Fibroblast of the aortic adventitia (primary cell): ENCODE data around the gene RNH1. TPM values are rescaled to one million over a fixed set of nuclear protein-coding genes. Genes with fewer than 3 reads are reported as not detected.
A peak's percentile ranks its signal among the peaks of the same experiment; 100 is the strongest.

ENCODE experiments used
- DNase-seq: peaks from one replicate; pipeline ENCODE4 v3.0.0-alpha.2; 2010; ENCODE audit warnings: low read depth
- H3K4me3 ChIP-seq: 2 replicates; pipeline ENCODE4 v1.5.1; 2011; ENCODE audit warnings: low read depth, mild to moderate bottlenecking, control low read depth, low read length, moderate library complexity
- CTCF ChIP-seq: IDR thresholded peaks from 2 replicates; pipeline ENCODE4 v1.5.1; 2011; ENCODE audit warnings: mild to moderate bottlenecking, low read length, control low read depth, inconsistent platforms; ENCODE audit not compliant: insufficient read depth
- total RNA-seq: library from RNA; depleted of rRNA; stranded (reverse); fragments of >200 nt; gene quantifications from 2 replicates; pipeline ENCODE4 v1.2.3, GENCODE V29; 2012; ENCODE audit warnings: low replicate concordance

The RNH1 gene
- total RNA-seq, 1 donor = 436 TPM

- peak overlapping the region; percentile 59 for H3K4me3 ChIP-seq
- DNase-seq = no peak
- TF ChIP-seq CTCF = no peak
Observed at GRCh38 chr11:461626-462025, 45.4 kb downstream of the RNH1 start.

GRCh38 chr11:460331-461199 is 46.5 kb downstream of the RNH1 start:
- TF ChIP-seq CTCF = no peak
- H3K4me3 ChIP-seq = peak overlapping the region; percentile 59
- peak; percentile 91 for DNase-seq

- peak; percentile 58 for DNase-seq
- H3K4me3 ChIP-seq = peak overlapping the region; percentile 59
- no peak for TF ChIP-seq CTCF
Observed at GRCh38 chr11:459511-460220, 47.4 kb downstream of the RNH1 start.

- peak; percentile 31 for DNase-seq
- TF ChIP-seq CTCF = no peak
- H3K4me3 ChIP-seq = no peak overlapping the region
Observed at GRCh38 chr11:457111-457760, 49.8 kb downstream of the RNH1 start.

- no peak for DNase-seq
- H3K4me3 ChIP-seq = no peak overlapping the region
- no peak for TF ChIP-seq CTCF
Observed at GRCh38 chr11:456533-456932, 50.5 kb downstream of the RNH1 start.

GRCh38 chr11:455566-456147 is 51.4 kb downstream of the RNH1 start:
- H3K4me3 ChIP-seq = no peak overlapping the region
- no peak for DNase-seq
- no peak for TF ChIP-seq CTCF
